Tibial artery (tissue), 4 donors: ENCODE measurements around the gene RPTOR.

Experiments used
- DNase-seq, 2 donors: peaks; one replicate each; pipeline ENCODE4 v3.0.0-alpha.2; 2019
- H3K27ac ChIP-seq, 2 donors: fragments of 200-600 bp; sonication (generic) in 1 of 2; 1 replicate in 1 of 2; 2 replicates in 1 of 2; pipeline ENCODE4 v1.5.1; 2018 to 2019; ENCODE audit warnings: mild to moderate bottlenecking in 1 of 2
- H3K27me3 ChIP-seq, 2 donors: fragments of 200-600 bp; sonication (generic) in 1 of 2; one replicate each; pipeline versions ENCODE4 v1.5.1 to v1.6.0; 2016 to 2019
- H3K36me3 ChIP-seq, 3 donors: fragments of 200-600 bp; sonication (generic) in 2 of 3; one replicate each; pipeline ENCODE4 v1.5.1; 2016 to 2019; ENCODE audit warnings: mild to moderate bottlenecking in 2 of 3
- H3K4me1 ChIP-seq, 4 donors: fragments of 200-600 bp; sonication (generic) in 2 of 4; 1 replicate in 3 of 4; 2 replicates in 1 of 4; pipeline ENCODE4 v1.5.1; 2016 to 2019
- H3K4me3 ChIP-seq, 2 donors: fragments of 200-600 bp; sonication (generic) in 1 of 2; 1 replicate in 1 of 2; 2 replicates in 1 of 2; pipeline ENCODE4 v1.5.1; 2018 to 2019; ENCODE audit warnings: mild to moderate bottlenecking in 2 of 2
- H3K9me3 ChIP-seq, 3 donors: fragments of 200-600 bp; sonication (generic) in 1 of 3; one replicate each; pipeline ENCODE4 v1.5.1; 2016 to 2019
- intact Hi-C: fragments of 100-400 bp; cut with DNase I; formaldehyde crosslinking; loops from one replicate; pipeline ENCODE4 v1.15.0; 2023; ENCODE audit warnings: low total_unique reads
- TF ChIP-seq, protein P1 (sequence below), 2 experiments: fragments of 200-600 bp in 1 of 2; fragments of 450-650 bp in 1 of 2; IDR thresholded peaks; one replicate each; pipeline ENCODE4 v1.5.1; 2017 to 2019; ENCODE audit warnings: antibody characterized with exemption in 2 of 2, mild to moderate bottlenecking in 1 of 2, moderate library complexity in 1 of 2

RPTOR gene

DNA sequence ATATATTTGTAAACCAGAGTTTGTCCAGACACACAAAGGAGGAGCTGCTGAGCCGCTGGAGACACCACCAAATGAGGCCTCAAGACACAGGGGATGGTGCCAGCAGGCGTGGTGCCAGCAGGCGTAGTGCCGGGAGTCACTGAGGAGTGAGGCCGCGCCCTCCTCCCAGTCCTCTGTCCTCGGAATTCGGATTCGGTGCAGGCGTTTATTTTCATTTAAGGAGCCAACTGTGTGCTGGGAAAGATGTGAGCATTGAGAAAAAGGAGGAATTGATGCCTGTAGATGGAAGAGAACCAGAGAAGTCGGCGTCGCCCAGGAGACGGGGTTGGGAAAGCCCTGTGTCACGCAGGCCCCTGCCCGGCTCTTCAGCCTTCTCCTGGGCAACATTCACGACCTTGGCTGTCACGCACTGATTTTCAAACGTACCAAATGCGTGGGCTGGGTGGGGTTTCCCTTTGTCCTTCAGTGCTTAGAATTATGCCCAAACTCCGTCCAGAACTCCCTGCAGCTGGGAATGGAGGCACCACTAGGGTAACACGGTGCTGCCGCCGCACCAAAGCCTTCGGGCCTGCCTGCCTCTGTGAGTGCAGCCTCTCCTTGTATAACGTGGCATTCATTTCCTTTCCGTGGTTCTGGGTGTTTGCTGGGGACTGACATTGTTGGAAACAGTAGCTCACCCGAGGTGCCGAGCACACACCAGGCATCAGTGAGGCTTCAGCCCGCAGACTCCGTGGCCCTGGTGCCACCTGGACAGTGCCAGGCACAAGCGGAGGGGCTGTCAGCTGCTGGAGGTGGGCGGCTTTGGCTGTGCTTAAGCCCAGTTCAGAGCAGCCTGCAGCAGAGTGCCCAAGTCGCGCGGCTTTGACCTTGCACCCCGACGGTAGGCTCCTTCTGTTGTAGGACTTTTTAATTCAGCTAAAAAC lies 398.0 kb downstream of the RPTOR start:
- TF ChIP-seq, protein P1, sequence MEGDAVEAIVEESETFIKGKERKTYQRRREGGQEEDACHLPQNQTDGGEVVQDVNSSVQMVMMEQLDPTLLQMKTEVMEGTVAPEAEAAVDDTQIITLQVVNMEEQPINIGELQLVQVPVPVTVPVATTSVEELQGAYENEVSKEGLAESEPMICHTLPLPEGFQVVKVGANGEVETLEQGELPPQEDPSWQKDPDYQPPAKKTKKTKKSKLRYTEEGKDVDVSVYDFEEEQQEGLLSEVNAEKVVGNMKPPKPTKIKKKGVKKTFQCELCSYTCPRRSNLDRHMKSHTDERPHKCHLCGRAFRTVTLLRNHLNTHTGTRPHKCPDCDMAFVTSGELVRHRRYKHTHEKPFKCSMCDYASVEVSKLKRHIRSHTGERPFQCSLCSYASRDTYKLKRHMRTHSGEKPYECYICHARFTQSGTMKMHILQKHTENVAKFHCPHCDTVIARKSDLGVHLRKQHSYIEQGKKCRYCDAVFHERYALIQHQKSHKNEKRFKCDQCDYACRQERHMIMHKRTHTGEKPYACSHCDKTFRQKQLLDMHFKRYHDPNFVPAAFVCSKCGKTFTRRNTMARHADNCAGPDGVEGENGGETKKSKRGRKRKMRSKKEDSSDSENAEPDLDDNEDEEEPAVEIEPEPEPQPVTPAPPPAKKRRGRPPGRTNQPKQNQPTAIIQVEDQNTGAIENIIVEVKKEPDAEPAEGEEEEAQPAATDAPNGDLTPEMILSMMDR (IDR thresholded peaks at IDR 0.05), result no peak
- peak; percentile 97 to 99 for DNase-seq
- Histone ChIP-seq H3K4me1 (peaks cover 0 to 39% (median 27%) of the 10 kb centered on the region in 4 donors), H3K4me3 (peak overlapping the region in 1 of 2 donors; percentile 19), H3K9me3 (no peaks in the 10 kb centered on the region), H3K27ac (peak overlapping the region; percentile 81 to 90), H3K27me3 (no peaks in the 10 kb centered on the region), H3K36me3 (peaks cover 0 to 38% (median 14%) of the 10 kb centered on the region in 3 donors)
- intact Hi-C loops, result no loop called here

DNA sequence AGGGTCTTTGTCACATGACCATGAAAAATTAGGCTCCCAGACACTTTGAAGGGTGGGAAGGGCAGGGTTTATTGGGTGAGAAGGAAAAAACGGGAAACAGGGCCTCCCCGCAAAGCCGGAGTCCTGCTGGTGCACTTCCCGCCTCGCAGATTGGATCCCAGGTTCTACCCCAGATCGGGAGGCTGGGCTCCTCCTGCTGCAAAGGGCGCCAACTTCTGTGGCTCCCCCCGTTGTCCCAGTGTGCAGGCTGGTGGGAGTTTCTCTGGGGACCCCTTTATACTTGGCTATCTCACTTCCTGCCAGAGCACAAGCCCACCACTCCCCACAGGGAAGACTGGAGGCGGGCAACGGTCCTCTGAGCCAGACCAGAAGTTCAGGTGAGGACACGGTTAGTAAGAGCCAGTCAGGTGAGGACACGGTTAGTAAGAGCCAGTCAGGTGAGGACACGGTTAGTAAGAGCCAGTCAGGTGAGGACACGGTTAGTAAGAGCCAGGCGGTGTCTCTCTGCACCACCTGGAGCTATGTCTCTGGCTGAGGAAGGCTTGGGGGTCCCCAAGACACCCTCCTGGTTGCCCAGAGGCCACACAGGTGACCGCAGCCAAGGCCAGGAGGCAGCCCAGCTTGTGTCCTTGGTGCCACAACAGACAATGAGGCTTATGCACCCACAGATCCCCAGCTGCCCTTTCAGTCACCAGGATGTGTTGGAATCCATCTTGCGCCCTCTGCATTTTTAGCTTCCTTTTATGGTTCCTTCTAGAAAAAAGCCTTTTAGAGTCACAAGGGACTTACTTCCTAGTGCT lies 398.9 kb downstream of the RPTOR start:
- peak overlapping the region; percentile 81 to 90 for H3K27ac ChIP-seq
- H3K4me1 ChIP-seq, result peaks cover 0 to 37% (median 30%) of the 10 kb centered on the region in 4 donors
- no peaks in the 10 kb centered on the region for H3K9me3 ChIP-seq
- H3K27me3 ChIP-seq, result no peaks in the 10 kb centered on the region
- TF ChIP-seq, protein P1 (IDR thresholded peaks at IDR 0.05), result no peak
- H3K36me3 ChIP-seq, result peaks cover 0 to 41% (median 14%) of the 10 kb centered on the region in 3 donors
- intact Hi-C loops, result no loop called here
- DNase-seq, result peak; percentile 7 to 59
- no peak overlapping the region for H3K4me3 ChIP-seq

DNA sequence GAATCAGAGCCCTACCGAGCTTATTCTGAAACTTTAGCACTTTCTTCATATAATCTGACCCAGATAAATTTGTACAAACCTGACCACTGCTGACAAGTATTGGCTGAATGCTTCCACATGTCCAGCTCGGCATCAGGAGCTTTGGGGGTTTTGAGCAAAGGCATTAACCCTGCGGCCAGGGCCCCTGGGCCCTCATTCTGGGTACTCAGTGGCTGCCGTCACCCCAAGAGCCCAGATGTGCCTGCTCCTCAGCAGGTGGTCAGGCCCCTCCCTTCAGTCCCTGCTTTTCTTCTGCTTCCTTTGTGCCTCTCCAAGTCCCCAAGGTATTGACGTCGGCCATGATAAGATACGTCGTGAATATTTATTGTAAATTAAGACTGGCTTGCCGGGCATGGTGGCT lies 399.7 kb downstream of the RPTOR start:
- DNase-seq, result peak; percentile 9 to 38
- H3K4me3 ChIP-seq, result no peak overlapping the region
- H3K9me3 ChIP-seq, result no peaks in the 10 kb centered on the region
- peak overlapping the region in 1 of 2 donors; percentile 90 for H3K27ac ChIP-seq
- TF ChIP-seq, protein P1 (IDR thresholded peaks at IDR 0.05), result no peak
- peaks cover 0 to 41% (median 37%) of the 10 kb centered on the region in 4 donors for H3K4me1 ChIP-seq
- peaks cover 0 to 46% (median 14%) of the 10 kb centered on the region in 3 donors for H3K36me3 ChIP-seq
- intact Hi-C loops, result no loop called here
- no peaks in the 10 kb centered on the region for H3K27me3 ChIP-seq

DNA sequence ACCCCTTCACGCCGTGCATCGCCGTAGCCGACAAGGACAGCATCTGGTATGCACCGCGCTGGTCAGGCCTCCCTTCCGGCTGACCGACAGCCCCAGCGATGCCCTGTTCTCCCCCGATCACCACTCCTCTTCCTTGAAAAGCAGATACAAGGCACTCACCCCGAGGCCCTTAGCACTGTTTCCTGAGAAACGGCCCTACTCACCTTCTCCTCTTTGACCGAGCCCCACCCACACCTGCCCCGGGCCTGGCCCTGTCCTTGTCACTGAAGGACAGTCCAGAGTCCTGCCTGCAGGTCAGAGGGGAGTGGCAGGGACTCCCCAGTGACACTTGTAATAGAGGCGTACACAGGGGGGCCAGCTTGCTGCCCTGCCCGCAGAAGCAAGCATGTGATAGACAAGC lies 401.1 kb downstream of the RPTOR start:
- TF ChIP-seq, protein P1 (IDR thresholded peaks at IDR 0.05), result no peak
- H3K36me3 ChIP-seq, result peaks cover 0 to 45% (median 14%) of the 10 kb centered on the region in 3 donors

DNA sequence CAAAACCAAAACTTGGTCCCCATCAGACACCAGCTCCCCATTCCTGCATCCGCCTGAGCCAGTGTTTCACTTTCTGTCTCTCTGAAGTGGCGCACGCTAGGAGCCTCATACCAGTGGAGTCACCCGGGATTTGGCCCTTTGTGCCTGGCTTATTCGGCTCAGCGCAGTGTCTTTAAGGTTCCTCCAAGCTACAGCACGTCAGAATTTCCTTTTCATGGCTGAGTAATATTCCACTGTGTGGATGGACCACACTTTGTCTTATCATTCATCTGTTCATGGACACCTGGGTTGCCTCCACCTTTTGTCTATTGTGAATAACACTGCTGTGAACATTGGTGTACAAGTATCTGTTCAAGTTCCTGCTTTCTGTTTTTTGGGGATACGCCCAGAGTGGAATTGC lies 401.8 kb downstream of the RPTOR start:
- intact Hi-C loops, result no loop called here
- no peak overlapping the region for H3K27ac ChIP-seq
- DNase-seq, result peak in 1 of 2 donors; percentile 50

More for the DNA sequence above, 401.1 kb downstream of the RPTOR start:
- Histone ChIP-seq H3K27ac (no peak overlapping the region), H3K27me3 (no peaks in the 10 kb centered on the region), H3K4me3 (no peak overlapping the region), H3K9me3 (no peaks in the 10 kb centered on the region), H3K4me1 (peaks cover 0 to 55% (median 47%) of the 10 kb centered on the region in 4 donors)
- DNase-seq, result peak; percentile 19 to 54
- intact Hi-C loops, result no loop called here

More for the DNA sequence above, 401.8 kb downstream of the RPTOR start:
- Histone ChIP-seq H3K27me3 (no peaks in the 10 kb centered on the region), H3K4me1 (peaks cover 0 to 58% (median 47%) of the 10 kb centered on the region in 4 donors), H3K4me3 (no peak overlapping the region), H3K9me3 (no peaks in the 10 kb centered on the region), H3K36me3 (peaks cover 0 to 50% (median 14%) of the 10 kb centered on the region in 3 donors)
- TF ChIP-seq, protein P1 (IDR thresholded peaks at IDR 0.05), result no peak
